Stimulated activated naive CD8-positive, alpha-beta T cell treated with anti-CD3 and anti-CD28 coated beads, Interleukin-15, Interleukin-2, amounts not matched to agents 100 ng/mL and 50 ng/mL, for 24 hours (primary cell): ENCODE data around the gene COL4A4.

ENCODE experiments used
- H3K27ac Mint-ChIP-seq: one replicate; pipeline ENCODE4 v1.8.0; 2021; ENCODE audit warnings: mild to moderate bottlenecking, mixed read lengths
- H3K27me3 Mint-ChIP-seq: one replicate; pipeline ENCODE4 v1.8.0; 2021; ENCODE audit warnings: mixed read lengths
- H3K36me3 Mint-ChIP-seq: one replicate; pipeline ENCODE4 v1.8.0; 2021; ENCODE audit warnings: low read depth, mixed read lengths
- H3K4me1 Mint-ChIP-seq: one replicate; pipeline ENCODE4 v1.8.0; 2021; ENCODE audit warnings: low read depth, mixed read lengths
- H3K4me3 Mint-ChIP-seq: one replicate; pipeline ENCODE4 v1.8.0; 2021; ENCODE audit warnings: mild to moderate bottlenecking, mixed read lengths
- H3K9me3 Mint-ChIP-seq: one replicate; pipeline ENCODE4 v1.8.0; 2021; ENCODE audit warnings: mixed read lengths

The COL4A4 gene

GRCh38 chr2:227007148-227007547 lies 156.9 kb downstream of the COL4A4 start:
- H3K4me3 Mint-ChIP-seq, result no peak overlapping the region
- H3K9me3 Mint-ChIP-seq, result no peaks in the 10 kb centered on the region
- no peaks in the 10 kb centered on the region for H3K4me1 Mint-ChIP-seq
- H3K27me3 Mint-ChIP-seq, result no peaks in the 10 kb centered on the region
- H3K36me3 Mint-ChIP-seq, result peaks cover 2% of the 10 kb centered on the region
- H3K27ac Mint-ChIP-seq, result no peak overlapping the region

DNA sequence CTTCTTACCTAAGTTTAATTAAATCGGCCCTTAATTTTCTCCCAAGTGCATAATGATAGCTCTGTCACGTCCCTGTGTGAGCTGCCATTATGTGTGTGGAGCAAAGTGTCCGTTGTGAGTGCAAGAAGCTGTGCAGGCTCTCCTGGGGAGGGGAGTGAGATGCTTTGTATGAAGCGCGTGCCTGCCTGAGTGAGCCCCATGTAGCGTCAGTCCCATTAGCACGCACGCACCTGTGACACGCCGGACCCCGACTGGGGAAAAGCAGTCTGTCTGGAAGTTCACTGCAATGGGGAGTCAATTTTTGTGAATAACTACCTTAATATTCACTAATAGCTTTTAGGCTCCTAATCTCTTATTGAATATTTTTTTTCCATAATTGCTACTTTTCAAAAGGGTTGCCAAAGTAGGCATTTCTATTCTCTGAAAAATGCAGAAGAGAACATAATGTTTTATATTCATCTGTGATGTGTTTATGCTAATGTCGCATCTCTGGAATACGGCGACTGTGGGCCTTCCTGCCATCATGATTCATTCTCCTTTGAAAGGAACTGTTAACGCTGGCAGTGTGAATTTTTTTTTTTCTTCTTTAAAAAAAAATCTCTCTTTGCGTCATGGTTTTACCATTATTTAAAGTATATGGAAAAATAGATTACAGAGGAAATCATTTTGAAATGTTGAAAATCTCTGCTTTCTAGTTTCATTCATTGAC lies 157.7 kb downstream of the COL4A4 start:
- no peak overlapping the region for H3K4me3 Mint-ChIP-seq
- H3K27ac Mint-ChIP-seq, result no peak overlapping the region
- H3K9me3 Mint-ChIP-seq, result no peaks in the 10 kb centered on the region
- no peaks in the 10 kb centered on the region for H3K27me3 Mint-ChIP-seq
- H3K36me3 Mint-ChIP-seq, result peaks cover 5% of the 10 kb centered on the region
- no peaks in the 10 kb centered on the region for H3K4me1 Mint-ChIP-seq

DNA sequence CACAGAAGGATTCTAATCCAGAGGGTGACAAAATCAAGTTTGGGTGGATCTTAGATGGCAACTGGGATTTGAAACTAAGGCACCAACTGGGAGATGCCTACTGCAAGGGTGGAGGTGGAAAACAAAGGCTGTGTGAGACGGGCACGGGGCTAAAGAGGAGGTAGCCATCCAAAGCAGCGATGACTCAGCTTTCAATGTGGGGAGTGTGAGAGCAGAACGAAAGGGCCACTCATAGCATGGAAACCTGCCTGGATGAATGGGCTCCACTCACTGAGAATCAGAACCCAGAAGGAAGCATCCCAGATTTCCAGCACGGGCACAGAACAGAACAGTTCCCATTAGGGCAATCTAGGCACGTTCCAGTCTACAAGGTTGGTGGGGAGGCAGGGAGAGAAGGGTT lies 159.5 kb downstream of the COL4A4 start:
- no peaks in the 10 kb centered on the region for H3K27me3 Mint-ChIP-seq
- H3K9me3 Mint-ChIP-seq, result no peaks in the 10 kb centered on the region
- H3K4me1 Mint-ChIP-seq, result no peaks in the 10 kb centered on the region
- H3K27ac Mint-ChIP-seq, result no peak overlapping the region
- H3K36me3 Mint-ChIP-seq, result peaks cover 19% of the 10 kb centered on the region
- H3K4me3 Mint-ChIP-seq, result no peak overlapping the region

- Mint-ChIP-seq H3K27me3 (no peaks in the 10 kb centered on the region), H3K27ac (no peak overlapping the region), H3K9me3 (no peaks in the 10 kb centered on the region), H3K4me1 (peaks cover 10% of the 10 kb centered on the region), H3K36me3 (peaks cover 52% of the 10 kb centered on the region), H3K4me3 (no peak overlapping the region)
Measured at GRCh38 chr2:227000123-227000522, 163.9 kb downstream of the COL4A4 start.

DNA sequence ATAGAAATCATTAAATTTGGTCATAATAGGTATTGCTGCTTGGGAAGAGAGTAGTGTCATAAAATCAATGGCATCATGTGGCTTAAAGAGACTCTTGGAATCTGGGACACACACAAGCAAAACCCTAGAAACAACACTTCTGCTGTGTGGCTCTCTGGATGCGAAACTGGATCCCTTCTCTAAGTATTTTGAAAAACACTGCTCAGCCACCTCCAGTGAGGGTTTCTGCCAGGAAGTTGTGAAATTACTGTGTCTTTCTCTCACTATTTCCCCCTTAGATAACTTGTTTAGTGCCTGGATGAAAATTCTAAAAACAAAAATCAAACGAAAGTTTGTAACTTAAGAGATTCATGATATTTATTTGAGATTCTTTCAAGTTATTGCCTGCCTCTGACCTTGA lies 164.3 kb downstream of the COL4A4 start:
- Mint-ChIP-seq H3K4me1 (peaks cover 15% of the 10 kb centered on the region), H3K27ac (no peak overlapping the region), H3K36me3 (peaks cover 57% of the 10 kb centered on the region), H3K9me3 (no peaks in the 10 kb centered on the region), H3K4me3 (no peak overlapping the region), H3K27me3 (no peaks in the 10 kb centered on the region)

- Mint-ChIP-seq H3K27me3 (no peaks in the 10 kb centered on the region), H3K4me3 (no peak overlapping the region), H3K36me3 (peaks cover 63% of the 10 kb centered on the region), H3K4me1 (peaks cover 17% of the 10 kb centered on the region), H3K27ac (peak overlapping the region; percentile 73), H3K9me3 (no peaks in the 10 kb centered on the region)
Measured at GRCh38 chr2:226995625-226996041, 168.4 kb downstream of the COL4A4 start.

DNA sequence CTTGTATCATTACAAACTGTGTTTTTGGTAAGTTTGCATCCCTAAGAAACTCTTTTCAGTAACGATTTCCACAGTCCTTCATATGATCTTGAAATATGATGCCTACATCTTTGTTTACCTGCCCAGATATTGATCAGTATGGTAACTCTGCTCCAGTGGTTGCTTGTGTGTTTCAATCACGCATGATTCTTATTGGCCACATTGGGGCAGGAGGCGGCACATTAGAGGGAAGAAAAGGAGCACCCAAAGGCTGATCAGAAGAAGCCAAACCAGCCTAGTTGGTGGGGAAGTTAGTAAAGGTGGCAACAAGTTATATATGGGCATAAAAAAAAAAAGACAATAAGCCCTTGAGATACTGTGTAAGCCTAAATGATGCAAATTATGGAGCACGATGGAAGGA lies 169.2 kb downstream of the COL4A4 start:
- no peaks in the 10 kb centered on the region for H3K27me3 Mint-ChIP-seq
- no peaks in the 10 kb centered on the region for H3K9me3 Mint-ChIP-seq
- H3K4me1 Mint-ChIP-seq, result peaks cover 17% of the 10 kb centered on the region
- peak overlapping the region; percentile 73 for H3K27ac Mint-ChIP-seq
- peak overlapping the region; percentile 11 for H3K4me3 Mint-ChIP-seq
- H3K36me3 Mint-ChIP-seq, result peaks cover 59% of the 10 kb centered on the region

DNA sequence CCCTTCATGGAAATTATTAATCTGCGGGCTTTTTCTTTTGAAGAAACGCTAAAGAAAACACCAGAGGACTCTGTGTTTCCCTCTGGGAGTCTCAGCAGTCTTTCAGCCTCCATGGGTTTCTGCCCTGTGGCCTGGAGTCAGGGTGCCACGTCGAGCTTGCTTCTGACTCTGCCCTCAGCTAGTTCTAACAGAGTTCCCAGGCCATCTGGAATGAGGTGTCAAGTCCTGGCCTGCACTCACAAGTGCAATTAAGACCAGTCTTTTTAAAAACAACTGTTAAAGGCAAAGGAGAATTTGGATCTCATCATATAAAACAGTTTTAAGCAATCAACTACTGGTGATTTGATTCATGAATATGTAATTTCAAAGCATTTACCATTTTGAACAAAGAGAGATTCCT lies 170.8 kb downstream of the COL4A4 start:
- Mint-ChIP-seq H3K27me3 (no peaks in the 10 kb centered on the region), H3K36me3 (peaks cover 51% of the 10 kb centered on the region), H3K4me1 (peaks cover 17% of the 10 kb centered on the region), H3K9me3 (no peaks in the 10 kb centered on the region), H3K4me3 (no peak overlapping the region), H3K27ac (no peak overlapping the region)

DNA sequence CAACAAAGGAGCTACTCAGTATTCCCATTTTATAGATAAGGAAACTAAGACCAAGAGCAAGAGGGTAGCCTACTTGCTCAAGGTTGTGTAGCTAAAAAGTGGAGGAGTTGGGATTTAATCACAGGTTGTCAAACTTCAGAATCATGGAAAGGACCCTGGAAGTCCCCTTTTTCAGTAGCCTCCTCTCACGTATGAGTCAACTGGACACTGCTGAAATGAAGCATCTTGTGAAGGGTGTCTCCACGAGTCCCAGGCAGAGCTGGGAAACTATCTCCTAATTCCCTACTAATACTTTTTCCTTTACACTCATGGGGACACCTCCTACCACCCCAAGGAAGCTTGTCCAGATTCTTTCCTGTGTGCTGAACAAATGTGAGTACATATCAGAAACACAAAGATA lies 172.3 kb downstream of the COL4A4 start:
- peaks cover 44% of the 10 kb centered on the region for H3K36me3 Mint-ChIP-seq
- no peaks in the 10 kb centered on the region for H3K27me3 Mint-ChIP-seq
- H3K4me3 Mint-ChIP-seq, result no peak overlapping the region
- peaks cover 17% of the 10 kb centered on the region for H3K4me1 Mint-ChIP-seq
- H3K27ac Mint-ChIP-seq, result no peak overlapping the region
- no peaks in the 10 kb centered on the region for H3K9me3 Mint-ChIP-seq

DNA sequence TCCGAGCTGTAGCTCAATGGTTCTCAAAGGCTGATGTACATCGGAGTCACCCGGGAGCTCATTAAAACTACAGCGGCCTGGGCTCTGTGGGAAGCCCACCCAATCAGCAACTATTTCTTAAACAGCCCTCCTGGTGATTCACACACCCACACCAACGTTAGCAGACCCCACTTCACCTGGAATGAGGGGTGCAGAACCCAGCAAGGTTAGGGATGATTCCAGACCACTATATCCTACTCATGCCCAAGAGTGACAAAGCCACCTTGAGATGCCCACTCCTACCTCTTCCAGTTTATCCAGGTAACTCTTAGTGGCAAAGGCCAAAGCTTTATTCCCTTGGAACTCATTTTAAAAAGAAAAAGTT lies 178.4 kb downstream of the COL4A4 start:
- Mint-ChIP-seq H3K27ac (no peak overlapping the region), H3K4me3 (no peak overlapping the region), H3K4me1 (peaks cover 23% of the 10 kb centered on the region), H3K36me3 (peaks cover 22% of the 10 kb centered on the region), H3K9me3 (no peaks in the 10 kb centered on the region), H3K27me3 (no peaks in the 10 kb centered on the region)

GRCh38 chr2:226984750-226985582 lies 179.0 kb downstream of the COL4A4 start:
- peaks cover 23% of the 10 kb centered on the region for H3K4me1 Mint-ChIP-seq
- no peaks in the 10 kb centered on the region for H3K27me3 Mint-ChIP-seq
- H3K9me3 Mint-ChIP-seq, result no peaks in the 10 kb centered on the region
- no peak overlapping the region for H3K27ac Mint-ChIP-seq
- H3K36me3 Mint-ChIP-seq, result peaks cover 18% of the 10 kb centered on the region
- no peak overlapping the region for H3K4me3 Mint-ChIP-seq

- no peaks in the 10 kb centered on the region for H3K27me3 Mint-ChIP-seq
Measured at GRCh38 chr2:226983895-226984749, 179.9 kb downstream of the COL4A4 start.

GRCh38 chr2:226981791-226982326 lies 182.1 kb downstream of the COL4A4 start:
- peaks cover 36% of the 10 kb centered on the region for H3K4me1 Mint-ChIP-seq
- no peak overlapping the region for H3K4me3 Mint-ChIP-seq
- H3K27me3 Mint-ChIP-seq, result no peaks in the 10 kb centered on the region
- peaks cover 23% of the 10 kb centered on the region for H3K36me3 Mint-ChIP-seq
- H3K9me3 Mint-ChIP-seq, result no peaks in the 10 kb centered on the region
- H3K27ac Mint-ChIP-seq, result no peak overlapping the region

More at GRCh38 chr2:226983895-226984749, 179.9 kb downstream of the COL4A4 start:
- H3K4me1 Mint-ChIP-seq, result peaks cover 23% of the 10 kb centered on the region
- H3K4me3 Mint-ChIP-seq, result no peak overlapping the region
- H3K27ac Mint-ChIP-seq, result peak overlapping the region; percentile 26
- peaks cover 18% of the 10 kb centered on the region for H3K36me3 Mint-ChIP-seq
- H3K9me3 Mint-ChIP-seq, result no peaks in the 10 kb centered on the region

DNA sequence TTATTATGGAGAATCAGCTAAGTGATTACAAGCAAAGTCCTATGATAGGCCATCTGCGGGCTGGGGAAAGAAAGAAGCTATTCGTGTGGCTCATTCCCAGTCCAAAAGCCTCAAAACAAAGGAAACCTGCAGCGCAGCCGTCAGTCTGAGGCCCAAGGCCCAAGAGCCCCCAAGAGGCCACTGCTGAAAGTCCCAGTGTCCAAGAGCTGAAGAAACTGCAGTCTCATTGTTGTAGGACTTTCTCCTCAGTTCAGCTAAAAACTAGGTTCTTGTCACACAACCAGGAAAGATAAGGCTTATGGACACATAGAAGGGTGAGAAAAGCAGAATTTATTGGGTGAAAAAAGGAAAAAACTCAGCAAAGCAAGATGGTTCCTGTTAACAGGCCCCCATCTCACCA lies 185.0 kb downstream of the COL4A4 start:
- Mint-ChIP-seq H3K27me3 (no peaks in the 10 kb centered on the region), H3K4me1 (peaks cover 23% of the 10 kb centered on the region), H3K9me3 (no peaks in the 10 kb centered on the region), H3K36me3 (peaks cover 20% of the 10 kb centered on the region), H3K4me3 (no peak overlapping the region), H3K27ac (no peak overlapping the region)
